OCI-LY3 (cell line): Measurements from ENCODE around the gene COPS6.

Source experiments
- H2AFZ ChIP-seq: fragments of 200-600, 300-600 bp; shearing (Covaris generic); 2 replicates; pipeline ENCODE4 v1.6.0; 2014; ENCODE audit warnings: antibody characterized with exemption, low read depth, low read length
- H3K27ac ChIP-seq: fragments of 200-600, 300-600 bp; sonication (generic); 2 replicates; pipeline ENCODE4 v1.5.1; 2014; ENCODE audit warnings: mild to moderate bottlenecking, low read length, moderate library complexity, mixed read lengths
- H3K27me3 ChIP-seq: fragments of 200-600, 300-600 bp; sonication (generic); 2 replicates; pipeline ENCODE4 v1.6.1; 2014; ENCODE audit warnings: low read depth, low read length, mixed read lengths
- H3K36me3 ChIP-seq: fragments of 200-600, 300-600 bp; sonication (generic); replicated peaks from 2 replicates; pipeline ENCODE3; 2014; ENCODE audit warnings: low read depth, low read length, mixed read lengths
- H3K4me1 ChIP-seq: fragments of 300-600, 200-600 bp; sonication (generic); 2 replicates; pipeline ENCODE4 v1.6.1; 2014; ENCODE audit warnings: low read length, mixed read lengths
- H3K4me2 ChIP-seq: fragments of 200-600, 300-600 bp; sonication (generic); 2 replicates; pipeline ENCODE4 v1.6.1; 2014; ENCODE audit warnings: low read length, mixed read lengths
- H3K4me3 ChIP-seq: fragments of 300-600, 200-600 bp; sonication (generic); 2 replicates; pipeline ENCODE4 v1.5.1; 2014; ENCODE audit warnings: antibody characterized with exemption, mild to moderate bottlenecking, low read length, moderate library complexity
- H3K79me2 ChIP-seq: fragments of 300-600, 200-600 bp; shearing (Covaris generic); 2 replicates; pipeline ENCODE4 v1.6.1; 2014; ENCODE audit warnings: mild to moderate bottlenecking, low read length, mixed read lengths
- H3K9ac ChIP-seq: fragments of 300-600, 200-600 bp; shearing (Covaris generic); 2 replicates; pipeline ENCODE4 v1.6.0; 2014; ENCODE audit warnings: mild to moderate bottlenecking, low read length, moderate library complexity
- H3K9me3 ChIP-seq: fragments of 200-600, 300-600 bp; shearing (Covaris generic); 2 replicates; pipeline ENCODE4 v1.6.1; 2014; ENCODE audit warnings: low read length, mixed read lengths; ENCODE audit not compliant: insufficient read depth
- H4K20me1 ChIP-seq: fragments of 200-600, 300-600 bp; sonication (generic); 2 replicates; pipeline ENCODE4 v1.6.1; 2016; ENCODE audit warnings: low read length, mixed read lengths; ENCODE audit not compliant: insufficient read depth
- CTCF ChIP-seq: fragments of 200-600, 300-600 bp; sonication (generic); IDR thresholded peaks from 2 replicates; pipeline ENCODE4 v1.5.1; 2014; ENCODE audit warnings: antibody characterized with exemption, low read length, low read depth
- EZH2phosphoT487 ChIP-seq: fragments of 200-600 bp; shearing (Covaris generic); IDR thresholded peaks from 2 replicates; pipeline ENCODE4 v1.6.1; 2018; ENCODE audit warnings: antibody characterized with exemption, mixed run types, low read depth

The COPS6 gene

GRCh38 chr7:100093054-100093453, 4.3 kb downstream of the COPS6 start:
- Histone ChIP-seq H3K27me3 (no peaks in the 10 kb centered on the region), H3K27ac (no peak overlapping the region), H3K4me2 (no peak overlapping the region), H3K36me3 (peaks cover 67% of the 10 kb centered on the region), H3K4me1 (peaks cover 11% of the 10 kb centered on the region), H3K9ac (no peak overlapping the region), H2AFZ (no peak overlapping the region), H3K4me3 (no peak overlapping the region), H4K20me1 (peaks cover 21% of the 10 kb centered on the region), H3K79me2 (peaks cover 28% of the 10 kb centered on the region), H3K9me3 (no peaks in the 10 kb centered on the region)
- no peak for TF ChIP-seq CTCF
- no peak for TF ChIP-seq EZH2phosphoT487

- no peak overlapping the region for H2AFZ ChIP-seq
- H3K4me2 ChIP-seq = no peak overlapping the region
- H3K4me1 ChIP-seq = peaks cover 7% of the 10 kb centered on the region
- H3K36me3 ChIP-seq = peaks cover 71% of the 10 kb centered on the region
- peaks cover 33% of the 10 kb centered on the region for H3K79me2 ChIP-seq
- H4K20me1 ChIP-seq = peaks cover 25% of the 10 kb centered on the region
- H3K27me3 ChIP-seq = no peaks in the 10 kb centered on the region
- H3K27ac ChIP-seq = no peak overlapping the region
- no peak overlapping the region for H3K9ac ChIP-seq
- H3K9me3 ChIP-seq = no peaks in the 10 kb centered on the region
- no peak overlapping the region for H3K4me3 ChIP-seq
- TF ChIP-seq CTCF (no peak), EZH2phosphoT487 (no peak)
Observed at GRCh38 chr7:100093498-100093897, 4.7 kb downstream of the COPS6 start.

GRCh38 chr7:100093925-100094486, 5.2 kb downstream of the COPS6 start:
- peaks cover 6% of the 10 kb centered on the region for H3K4me1 ChIP-seq
- no peak overlapping the region for H3K4me2 ChIP-seq
- peaks cover 76% of the 10 kb centered on the region for H3K36me3 ChIP-seq
- H4K20me1 ChIP-seq = peaks cover 29% of the 10 kb centered on the region
- TF ChIP-seq EZH2phosphoT487 (no peak), CTCF (no peak)
- no peak overlapping the region for H3K4me3 ChIP-seq
- no peaks in the 10 kb centered on the region for H3K9me3 ChIP-seq
- H2AFZ ChIP-seq = no peak overlapping the region
- peaks cover 36% of the 10 kb centered on the region for H3K79me2 ChIP-seq
- no peak overlapping the region for H3K27ac ChIP-seq
- H3K9ac ChIP-seq = no peak overlapping the region
- H3K27me3 ChIP-seq = no peaks in the 10 kb centered on the region

- H3K27ac ChIP-seq = no peak overlapping the region
- no peak overlapping the region for H3K4me3 ChIP-seq
- peaks cover 7% of the 10 kb centered on the region for H3K4me1 ChIP-seq
- TF ChIP-seq CTCF = no peak
- TF ChIP-seq EZH2phosphoT487 = no peak
- peaks cover 38% of the 10 kb centered on the region for H4K20me1 ChIP-seq
- peaks cover 42% of the 10 kb centered on the region for H3K79me2 ChIP-seq
- no peak overlapping the region for H3K4me2 ChIP-seq
- H3K9me3 ChIP-seq = no peaks in the 10 kb centered on the region
- H3K27me3 ChIP-seq = no peaks in the 10 kb centered on the region
- H3K9ac ChIP-seq = no peak overlapping the region
- H2AFZ ChIP-seq = no peak overlapping the region
- H3K36me3 ChIP-seq = peaks cover 85% of the 10 kb centered on the region
Observed at GRCh38 chr7:100095289-100095688, 6.5 kb downstream of the COPS6 start.
